HepG2 (cell line): ENCODE results near the gene STK39. TPM values are rescaled to one million over a fixed set of nuclear protein-coding genes. Genes with fewer than 3 reads are reported as not detected.

Source experiments
- CAMTA2 ChIP-seq: sonication (generic); formaldehyde crosslinking; IDR thresholded peaks from 2 replicates; pipeline ENCODE4 v1.4.0; 2020; ENCODE audit warnings: mild to moderate bottlenecking, missing genetic modification reagents, borderline replicate concordance
- CBX1 ChIP-seq: IDR thresholded peaks from one replicate; pipeline ENCODE4 v1.6.1; 2016; ENCODE audit warnings: antibody characterized with exemption, low read depth
- HOXA7 ChIP-seq: sonication (generic); formaldehyde crosslinking; IDR thresholded peaks from 2 replicates; pipeline ENCODE4 v1.8.1; 2022; ENCODE audit warnings: mild to moderate bottlenecking, missing genetic modification reagents, moderate library complexity
- KDM2A ChIP-seq: sonication (generic); formaldehyde crosslinking; IDR thresholded peaks from 2 replicates; pipeline ENCODE4 v1.4.0; 2020; ENCODE audit warnings: low read depth, missing genetic modification reagents, borderline replicate concordance
- RCOR2 ChIP-seq: IDR thresholded peaks from 2 replicates; pipeline ENCODE4 v1.6.1; 2016; ENCODE audit warnings: missing biosample characterization, missing genetic modification reagents
- SRSF9 ChIP-seq: fragments of 200-400 bp; formaldehyde crosslinking; IDR thresholded peaks from 2 replicates; pipeline ENCODE4 v1.6.1; 2018; ENCODE audit warnings: borderline replicate concordance, mild to moderate bottlenecking, low read depth, low read length; ENCODE audit not compliant: insufficient read depth, poor library complexity, severe bottlenecking
- TEAD2 ChIP-seq: sonication (generic); formaldehyde crosslinking; IDR thresholded peaks from 2 replicates; pipeline ENCODE4 v1.9.0; 2021; ENCODE audit warnings: missing genetic modification reagents
- TSC22D2 ChIP-seq: sonication (generic); formaldehyde crosslinking; IDR thresholded peaks from 2 replicates; pipeline ENCODE4 v1.5.1; 2020; ENCODE audit warnings: missing genetic modification reagents, mild to moderate bottlenecking, borderline replicate concordance
- ZEB1 ChIP-seq: IDR thresholded peaks from 2 replicates; pipeline ENCODE4 v1.6.1; 2012; ENCODE audit warnings: mild to moderate bottlenecking, low read depth, inconsistent platforms; ENCODE audit not compliant: insufficient replicate concordance
- ZFP62 ChIP-seq: sonication (generic); formaldehyde crosslinking; IDR thresholded peaks from 2 replicates; pipeline ENCODE4 v1.4.0; 2020; ENCODE audit warnings: missing genetic modification reagents
- ZNF20 ChIP-seq: sonication (generic); formaldehyde crosslinking; IDR thresholded peaks from 2 replicates; pipeline ENCODE4 v1.4.0; 2020; ENCODE audit warnings: mild to moderate bottlenecking, moderate library complexity, missing genetic modification reagents
- ZNF224 ChIP-seq: sonication (generic); formaldehyde crosslinking; IDR thresholded peaks from 2 replicates; pipeline ENCODE4 v1.5.0; 2020; ENCODE audit warnings: mild to moderate bottlenecking, missing genetic modification reagents
- ZNF543 ChIP-seq: sonication (generic); formaldehyde crosslinking; IDR thresholded peaks from 2 replicates; pipeline ENCODE4 v1.4.0; 2020; ENCODE audit warnings: mild to moderate bottlenecking, missing genetic modification reagents
- ZNF678 ChIP-seq: sonication (generic); formaldehyde crosslinking; IDR thresholded peaks from 2 replicates; pipeline ENCODE4 v1.4.0; 2020; ENCODE audit warnings: mild to moderate bottlenecking, missing genetic modification reagents
- polyA plus RNA-seq, 8 experiments: library from polyadenylated mRNA; depleted of rRNA in 3 of 8; stranded (reverse) in 7 of 8; unstranded in 1 of 8; fragments of >200 nt; fragmentation: Illumina TruSeq in 4 of 8; extraction: Trizol in 4 of 8; gene quantifications; 2 replicates each; pipeline versions ENCODE4 v1.2.1 to v1.2.3, GENCODE V29; 2011 to 2016; ENCODE audit warnings: low read depth in 4 of 8, missing spikeins in 1 of 8, mixed read lengths in 1 of 8; ENCODE audit not compliant: insufficient read depth in 1 of 8
- total RNA-seq, 5 experiments: library from RNA; depleted of rRNA; stranded (reverse); fragments of >200 nt; fragmentation: Illumina TruSeq; extraction: Trizol; gene quantifications; 2 replicates each; pipeline ENCODE4 v1.2.3, GENCODE V29; 2016; ENCODE audit warnings: low read depth in 1 of 5
- TF ChIP-seq, protein P1 (sequence below): sonication (generic); formaldehyde crosslinking; IDR thresholded peaks from 2 replicates; pipeline ENCODE4 v1.5.1; 2020; ENCODE audit warnings: mild to moderate bottlenecking, missing genetic modification reagents, borderline replicate concordance
- TF ChIP-seq, protein P2 (sequence below): sonication (generic); formaldehyde crosslinking; IDR thresholded peaks from 2 replicates; pipeline ENCODE4 v1.4.0; 2020; ENCODE audit warnings: mild to moderate bottlenecking, missing genetic modification reagents
- TF ChIP-seq, protein P3 (sequence below): sonication (generic); formaldehyde crosslinking; IDR thresholded peaks from 2 replicates; pipeline ENCODE4 v1.5.0; 2020; ENCODE audit warnings: mild to moderate bottlenecking, missing genetic modification reagents, borderline replicate concordance

STK39 gene
- total and polyA plus RNA-seq, 2 of the 13 experiments (the other 11 are each of a cell fraction or from before 2014, with no cell fraction given): 27.3 to 38.4 TPM

GRCh38 chr2:168191955-168192785, 55.2 kb downstream of the STK39 start (continued):
- TF ChIP-seq, protein P1, sequence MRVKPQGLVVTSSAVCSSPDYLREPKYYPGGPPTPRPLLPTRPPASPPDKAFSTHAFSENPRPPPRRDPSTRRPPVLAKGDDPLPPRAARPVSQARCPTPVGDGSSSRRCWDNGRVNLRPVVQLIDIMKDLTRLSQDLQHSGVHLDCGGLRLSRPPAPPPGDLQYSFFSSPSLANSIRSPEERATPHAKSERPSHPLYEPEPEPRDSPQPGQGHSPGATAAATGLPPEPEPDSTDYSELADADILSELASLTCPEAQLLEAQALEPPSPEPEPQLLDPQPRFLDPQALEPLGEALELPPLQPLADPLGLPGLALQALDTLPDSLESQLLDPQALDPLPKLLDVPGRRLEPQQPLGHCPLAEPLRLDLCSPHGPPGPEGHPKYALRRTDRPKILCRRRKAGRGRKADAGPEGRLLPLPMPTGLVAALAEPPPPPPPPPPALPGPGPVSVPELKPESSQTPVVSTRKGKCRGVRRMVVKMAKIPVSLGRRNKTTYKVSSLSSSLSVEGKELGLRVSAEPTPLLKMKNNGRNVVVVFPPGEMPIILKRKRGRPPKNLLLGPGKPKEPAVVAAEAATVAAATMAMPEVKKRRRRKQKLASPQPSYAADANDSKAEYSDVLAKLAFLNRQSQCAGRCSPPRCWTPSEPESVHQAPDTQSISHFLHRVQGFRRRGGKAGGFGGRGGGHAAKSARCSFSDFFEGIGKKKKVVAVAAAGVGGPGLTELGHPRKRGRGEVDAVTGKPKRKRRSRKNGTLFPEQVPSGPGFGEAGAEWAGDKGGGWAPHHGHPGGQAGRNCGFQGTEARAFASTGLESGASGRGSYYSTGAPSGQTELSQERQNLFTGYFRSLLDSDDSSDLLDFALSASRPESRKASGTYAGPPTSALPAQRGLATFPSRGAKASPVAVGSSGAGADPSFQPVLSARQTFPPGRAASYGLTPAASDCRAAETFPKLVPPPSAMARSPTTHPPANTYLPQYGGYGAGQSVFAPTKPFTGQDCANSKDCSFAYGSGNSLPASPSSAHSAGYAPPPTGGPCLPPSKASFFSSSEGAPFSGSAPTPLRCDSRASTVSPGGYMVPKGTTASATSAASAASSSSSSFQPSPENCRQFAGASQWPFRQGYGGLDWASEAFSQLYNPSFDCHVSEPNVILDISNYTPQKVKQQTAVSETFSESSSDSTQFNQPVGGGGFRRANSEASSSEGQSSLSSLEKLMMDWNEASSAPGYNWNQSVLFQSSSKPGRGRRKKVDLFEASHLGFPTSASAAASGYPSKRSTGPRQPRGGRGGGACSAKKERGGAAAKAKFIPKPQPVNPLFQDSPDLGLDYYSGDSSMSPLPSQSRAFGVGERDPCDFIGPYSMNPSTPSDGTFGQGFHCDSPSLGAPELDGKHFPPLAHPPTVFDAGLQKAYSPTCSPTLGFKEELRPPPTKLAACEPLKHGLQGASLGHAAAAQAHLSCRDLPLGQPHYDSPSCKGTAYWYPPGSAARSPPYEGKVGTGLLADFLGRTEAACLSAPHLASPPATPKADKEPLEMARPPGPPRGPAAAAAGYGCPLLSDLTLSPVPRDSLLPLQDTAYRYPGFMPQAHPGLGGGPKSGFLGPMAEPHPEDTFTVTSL (CRISPR knock-in tag): peak; percentile 67; the same call in 1 of the 2 replicates
- TF ChIP-seq, protein P2, sequence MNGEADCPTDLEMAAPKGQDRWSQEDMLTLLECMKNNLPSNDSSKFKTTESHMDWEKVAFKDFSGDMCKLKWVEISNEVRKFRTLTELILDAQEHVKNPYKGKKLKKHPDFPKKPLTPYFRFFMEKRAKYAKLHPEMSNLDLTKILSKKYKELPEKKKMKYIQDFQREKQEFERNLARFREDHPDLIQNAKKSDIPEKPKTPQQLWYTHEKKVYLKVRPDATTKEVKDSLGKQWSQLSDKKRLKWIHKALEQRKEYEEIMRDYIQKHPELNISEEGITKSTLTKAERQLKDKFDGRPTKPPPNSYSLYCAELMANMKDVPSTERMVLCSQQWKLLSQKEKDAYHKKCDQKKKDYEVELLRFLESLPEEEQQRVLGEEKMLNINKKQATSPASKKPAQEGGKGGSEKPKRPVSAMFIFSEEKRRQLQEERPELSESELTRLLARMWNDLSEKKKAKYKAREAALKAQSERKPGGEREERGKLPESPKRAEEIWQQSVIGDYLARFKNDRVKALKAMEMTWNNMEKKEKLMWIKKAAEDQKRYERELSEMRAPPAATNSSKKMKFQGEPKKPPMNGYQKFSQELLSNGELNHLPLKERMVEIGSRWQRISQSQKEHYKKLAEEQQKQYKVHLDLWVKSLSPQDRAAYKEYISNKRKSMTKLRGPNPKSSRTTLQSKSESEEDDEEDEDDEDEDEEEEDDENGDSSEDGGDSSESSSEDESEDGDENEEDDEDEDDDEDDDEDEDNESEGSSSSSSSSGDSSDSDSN (CRISPR knock-in tag): no peak; the same call in 1 of the 2 replicates
- TF ChIP-seq ZNF20 (CRISPR knock-in tag) (no peak), SRSF9 (no peak), TEAD2 (CRISPR knock-in tag) (no peak), CAMTA2 (CRISPR knock-in tag) (no peak), ZEB1 (peak; percentile 69), RCOR2 (peak; percentile 75), ZNF543 (no peak), TSC22D2 (CRISPR knock-in tag) (0 out of 2 replicates have a peak, but pooled peaks have one; percentile 22), ZNF224 (CRISPR knock-in tag) (no peak), ZFP62 (no peak), KDM2A (CRISPR knock-in tag) (peak; percentile 42; the same call in 1 of the 2 replicates), CBX1 (no peak), HOXA7 (CRISPR knock-in tag) (no peak), ZNF678 (CRISPR knock-in tag) (no peak)
- TF ChIP-seq, protein P3, sequence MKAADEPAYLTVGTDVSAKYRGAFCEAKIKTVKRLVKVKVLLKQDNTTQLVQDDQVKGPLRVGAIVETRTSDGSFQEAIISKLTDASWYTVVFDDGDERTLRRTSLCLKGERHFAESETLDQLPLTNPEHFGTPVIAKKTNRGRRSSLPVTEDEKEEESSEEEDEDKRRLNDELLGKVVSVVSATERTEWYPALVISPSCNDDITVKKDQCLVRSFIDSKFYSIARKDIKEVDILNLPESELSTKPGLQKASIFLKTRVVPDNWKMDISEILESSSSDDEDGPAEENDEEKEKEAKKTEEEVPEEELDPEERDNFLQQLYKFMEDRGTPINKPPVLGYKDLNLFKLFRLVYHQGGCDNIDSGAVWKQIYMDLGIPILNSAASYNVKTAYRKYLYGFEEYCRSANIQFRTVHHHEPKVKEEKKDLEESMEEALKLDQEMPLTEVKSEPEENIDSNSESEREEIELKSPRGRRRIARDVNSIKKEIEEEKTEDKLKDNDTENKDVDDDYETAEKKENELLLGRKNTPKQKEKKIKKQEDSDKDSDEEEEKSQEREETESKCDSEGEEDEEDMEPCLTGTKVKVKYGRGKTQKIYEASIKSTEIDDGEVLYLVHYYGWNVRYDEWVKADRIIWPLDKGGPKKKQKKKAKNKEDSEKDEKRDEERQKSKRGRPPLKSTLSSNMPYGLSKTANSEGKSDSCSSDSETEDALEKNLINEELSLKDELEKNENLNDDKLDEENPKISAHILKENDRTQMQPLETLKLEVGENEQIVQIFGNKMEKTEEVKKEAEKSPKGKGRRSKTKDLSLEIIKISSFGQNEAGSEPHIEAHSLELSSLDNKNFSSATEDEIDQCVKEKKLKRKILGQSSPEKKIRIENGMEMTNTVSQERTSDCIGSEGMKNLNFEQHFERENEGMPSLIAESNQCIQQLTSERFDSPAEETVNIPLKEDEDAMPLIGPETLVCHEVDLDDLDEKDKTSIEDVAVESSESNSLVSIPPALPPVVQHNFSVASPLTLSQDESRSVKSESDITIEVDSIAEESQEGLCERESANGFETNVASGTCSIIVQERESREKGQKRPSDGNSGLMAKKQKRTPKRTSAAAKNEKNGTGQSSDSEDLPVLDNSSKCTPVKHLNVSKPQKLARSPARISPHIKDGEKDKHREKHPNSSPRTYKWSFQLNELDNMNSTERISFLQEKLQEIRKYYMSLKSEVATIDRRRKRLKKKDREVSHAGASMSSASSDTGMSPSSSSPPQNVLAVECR (CRISPR knock-in tag): no peak
